EH (cell line): ENCODE results near the gene TRAPPC11.
A peak's percentile ranks its signal among the peaks of the same experiment; 100 is the strongest.

Experiments
- DNase-seq: peaks from one replicate; pipeline ENCODE4 v3.0.0-alpha.2; 2015; ENCODE audit warnings: low read depth

TRAPPC11 gene

GRCh38 chr4:183637461-183637860 is 21.6 kb upstream of the TRAPPC11 start:
- peak; percentile 63 for DNase-seq

- DNase-seq, result peak; percentile 73
These were observed 20.7 kb upstream of the TRAPPC11 start for GRCh38 chr4:183638436-183638835.

DNA sequence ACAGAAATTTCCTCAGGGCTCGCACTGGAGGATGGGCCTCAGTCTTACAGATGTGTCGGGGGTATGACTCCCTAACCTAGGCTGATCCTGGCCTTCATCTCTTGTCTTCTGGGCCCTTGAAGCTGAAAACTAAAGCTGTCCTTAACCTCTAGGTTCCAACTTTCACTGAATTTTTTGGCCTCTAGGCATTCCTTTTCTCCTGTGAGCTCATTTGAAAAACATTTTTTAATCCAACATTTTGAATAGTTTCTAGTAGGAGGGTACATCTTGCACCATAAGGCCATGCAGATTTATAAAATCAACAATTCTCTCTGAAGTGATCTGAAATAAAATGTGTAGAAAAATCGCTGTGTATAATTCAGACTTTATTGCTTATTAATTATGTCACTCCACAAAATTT is 19.8 kb upstream of the TRAPPC11 start:
- peak; percentile 46 for DNase-seq

- no peak for DNase-seq
These were observed 13.8 kb upstream of the TRAPPC11 start for GRCh38 chr4:183645326-183645725.

DNA sequence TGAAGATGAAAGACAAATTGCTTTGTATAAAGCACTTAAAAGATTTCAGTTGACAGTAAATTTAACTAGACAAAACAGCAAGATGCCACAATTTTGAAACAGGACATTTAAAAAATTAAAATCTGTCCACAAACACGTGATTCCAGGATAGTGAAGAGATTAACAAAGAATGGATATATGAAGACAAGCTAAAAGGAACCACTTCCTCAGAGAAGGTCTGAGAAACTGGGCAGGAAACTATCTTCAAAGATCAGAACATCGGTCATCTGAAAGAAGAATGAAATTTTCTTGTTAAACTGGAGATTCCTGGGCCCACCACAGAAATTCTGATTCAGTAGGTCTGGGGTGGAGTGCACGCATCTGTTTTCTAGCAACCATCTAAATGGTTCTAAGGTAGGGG is 1.5 kb upstream of the TRAPPC11 start:
- peak; percentile 29 for DNase-seq

GRCh38 chr4:183658362-183659028 is 598 bp upstream of the TRAPPC11 start:
- DNase-seq, result peak; percentile 35

- DNase-seq, result no peak
These were observed 764 bp downstream of the TRAPPC11 start for GRCh38 chr4:183659872-183660242.

- DNase-seq, result no peak
These were observed 7.0 kb downstream of the TRAPPC11 start for GRCh38 chr4:183666088-183666487.

DNA sequence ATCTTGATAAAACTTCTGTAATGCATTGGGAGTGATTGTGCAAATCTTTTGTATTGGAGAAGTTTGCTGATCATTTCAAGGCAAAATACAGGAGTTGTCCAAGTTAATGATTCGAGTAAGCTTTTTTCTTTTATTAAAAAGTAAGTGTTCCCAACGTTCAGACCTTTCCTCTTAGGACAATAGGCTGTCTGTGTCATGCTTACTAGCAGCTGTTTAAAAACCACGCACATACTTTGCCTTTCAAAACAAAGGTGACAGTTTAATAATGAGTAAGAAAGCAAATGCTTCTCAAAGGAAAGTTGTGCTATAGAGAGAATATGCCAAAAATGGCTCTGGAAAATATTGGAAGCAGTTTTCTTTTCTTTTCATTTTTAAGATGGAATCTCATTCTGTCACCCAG is 11.2 kb downstream of the TRAPPC11 start:
- DNase-seq, result no peak

GRCh38 chr4:183670960-183671555 is 12.0 kb downstream of the TRAPPC11 start:
- no peak for DNase-seq

GRCh38 chr4:183674153-183674552 is 15.1 kb downstream of the TRAPPC11 start:
- DNase-seq, result no peak

DNA sequence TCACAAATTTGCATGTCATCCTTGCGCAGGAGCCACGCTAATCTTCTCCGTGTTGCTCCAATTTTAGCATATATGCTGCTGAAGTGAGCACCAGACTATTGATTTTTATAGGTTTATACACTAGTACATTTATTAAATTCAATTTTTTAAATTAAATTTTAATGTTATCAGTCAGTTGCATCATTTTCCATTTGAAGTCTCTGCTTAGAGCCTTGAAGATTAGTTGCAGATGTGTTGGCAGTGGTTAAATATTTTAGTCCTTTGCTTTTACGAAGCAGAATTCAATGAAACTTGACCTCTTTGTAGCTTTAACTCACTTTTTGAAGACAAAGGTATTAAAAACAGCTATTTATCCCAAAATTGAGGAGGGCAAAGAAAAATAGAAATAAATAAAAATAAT is 16.5 kb downstream of the TRAPPC11 start:
- no peak for DNase-seq

- no peak for DNase-seq
These were observed 22.0 kb downstream of the TRAPPC11 start for GRCh38 chr4:183681119-183681518.

DNA sequence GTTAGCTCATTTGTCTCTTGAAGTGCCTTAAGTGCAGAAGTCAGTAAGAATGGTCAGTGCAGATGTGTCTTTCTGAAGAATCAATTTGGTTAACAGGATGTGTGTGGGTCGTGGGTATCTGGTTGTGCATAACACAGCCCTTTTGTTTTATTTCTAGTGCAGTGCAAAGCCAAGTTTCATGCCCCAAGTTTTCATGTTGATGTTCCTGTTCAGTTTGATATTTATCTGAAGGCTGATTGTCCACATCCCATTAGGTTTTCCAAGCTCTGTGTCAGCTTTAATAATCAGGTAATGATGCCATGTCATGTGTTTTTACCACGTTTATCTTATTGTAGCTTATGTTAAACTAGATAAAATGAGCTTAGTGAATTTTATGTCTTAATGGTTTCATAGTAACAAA is 27.4 kb downstream of the TRAPPC11 start:
- no peak for DNase-seq

DNA sequence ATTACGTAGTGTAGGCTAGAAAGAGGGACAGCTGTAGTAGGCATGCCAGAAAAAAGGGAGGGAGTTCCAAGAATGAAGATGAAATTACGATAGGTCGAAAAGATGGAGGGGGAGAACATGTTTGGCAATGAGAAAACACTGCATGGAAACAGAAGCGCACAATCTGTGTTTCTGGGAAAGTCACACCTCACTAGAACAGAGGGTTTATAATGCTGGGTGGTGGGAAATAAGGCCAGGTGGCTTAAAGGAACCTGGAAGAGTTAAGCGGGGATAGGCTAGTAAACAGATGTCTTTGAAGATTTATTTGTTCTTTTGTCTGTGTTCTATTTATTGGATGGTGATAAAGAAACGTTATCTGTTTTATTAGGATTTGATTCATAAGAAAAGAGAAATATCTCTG is 29.1 kb downstream of the TRAPPC11 start:
- DNase-seq, result no peak

GRCh38 chr4:183691006-183691405 is 31.9 kb downstream of the TRAPPC11 start:
- no peak for DNase-seq

GRCh38 chr4:183691897-183692296 is 32.8 kb downstream of the TRAPPC11 start:
- no peak for DNase-seq

DNA sequence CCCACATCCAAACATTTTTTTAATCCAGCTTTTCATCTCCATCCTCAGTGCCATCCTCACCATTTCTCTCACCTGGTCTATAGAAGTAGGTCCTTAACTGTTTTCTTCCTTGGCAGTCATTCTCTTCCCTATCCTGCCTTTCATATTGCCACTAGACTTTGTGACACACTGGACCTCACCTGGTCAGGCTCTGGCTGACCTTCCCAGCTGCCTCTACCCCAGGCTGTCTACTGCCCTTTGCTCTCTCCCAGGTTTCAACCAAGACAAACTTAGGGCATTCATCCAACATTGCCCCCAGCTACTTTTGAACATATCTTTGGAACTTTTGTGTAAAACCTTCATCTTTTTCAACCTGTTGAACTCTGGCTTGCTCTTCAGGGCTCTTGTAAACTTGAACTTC is 39.8 kb downstream of the TRAPPC11 start:
- no peak for DNase-seq

- no peak for DNase-seq
These were observed 41.3 kb downstream of the TRAPPC11 start for GRCh38 chr4:183700407-183700806.

DNA sequence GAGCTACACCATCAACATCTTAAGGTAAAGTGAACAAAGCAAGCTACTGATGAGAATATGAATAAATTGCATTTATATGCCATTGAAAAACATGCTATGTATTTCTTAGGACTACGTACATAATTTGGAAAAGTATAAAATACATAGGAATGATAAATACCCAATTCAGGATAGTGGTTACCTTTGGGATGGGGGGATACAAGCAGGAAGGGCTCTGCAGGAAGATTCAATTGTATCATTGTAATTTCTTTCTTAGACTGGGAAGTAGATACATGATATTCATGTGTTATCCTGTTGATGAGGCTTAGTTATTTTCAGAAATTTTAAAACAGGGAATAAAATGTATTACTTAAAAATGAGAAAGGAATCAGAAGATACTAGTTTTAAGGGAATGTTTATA is 43.4 kb downstream of the TRAPPC11 start:
- no peak for DNase-seq

DNA sequence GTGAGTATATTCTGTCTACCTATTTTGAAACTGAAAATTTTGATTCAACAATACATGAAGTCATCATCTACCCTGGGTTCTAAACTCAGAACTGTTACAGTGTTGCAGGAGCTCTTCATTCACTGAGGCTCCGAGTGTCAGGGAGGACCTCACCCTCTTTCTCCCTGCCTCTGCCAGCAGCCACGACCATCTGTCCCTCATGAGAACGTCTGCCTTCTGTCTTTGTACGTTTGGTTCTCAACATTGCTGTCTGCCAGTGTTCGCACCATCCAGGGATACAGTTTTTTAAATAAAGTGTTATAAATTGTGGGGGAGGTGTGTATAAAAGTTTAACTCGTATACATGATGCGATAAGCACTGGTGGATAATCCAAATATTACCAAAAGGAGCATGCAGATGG is 55.5 kb downstream of the TRAPPC11 start:
- no peak for DNase-seq

DNA sequence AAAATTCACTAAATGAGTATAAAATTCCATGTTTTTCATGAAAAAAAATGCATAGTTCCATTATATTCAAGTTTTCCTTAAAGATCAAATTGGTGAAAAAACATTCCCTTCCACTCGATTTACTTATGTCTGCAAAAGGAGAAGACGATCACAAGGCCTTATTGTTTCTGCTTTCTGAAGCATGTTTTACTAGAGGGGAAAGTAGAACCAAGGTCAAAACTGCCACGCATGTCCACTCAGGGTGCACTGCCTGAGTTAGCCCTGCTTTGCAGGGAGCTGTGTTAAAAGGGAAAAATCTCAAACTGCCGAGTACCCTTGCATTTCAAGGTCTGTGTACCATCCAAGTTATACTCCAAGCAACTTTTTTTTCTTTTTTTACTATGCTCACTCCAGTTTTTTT is 57.2 kb downstream of the TRAPPC11 start:
- no peak for DNase-seq

- DNase-seq, result no peak
These were observed 59.8 kb downstream of the TRAPPC11 start for GRCh38 chr4:183718876-183719275.
